Right lobe of liver (tissue), 4 donors: ENCODE data around the gene ACAP3.

Source experiments
- CTCF ChIP-seq, 4 donors: fragments of 200-600 bp in 3 of 4; fragments of 450-650 bp in 1 of 4; IDR thresholded peaks; one replicate each; pipeline versions ENCODE4 v1.5.1 to v1.8.0; 2016 to 2022; ENCODE audit warnings: antibody characterized with exemption in 4 of 4, mild to moderate bottlenecking in 2 of 4
- POLR2A ChIP-seq: fragments of 450-650 bp; IDR thresholded peaks from one replicate; pipeline ENCODE4 v1.6.1; 2017; ENCODE audit warnings: antibody characterized with exemption, mild to moderate bottlenecking
- donor health status: DM: no; HTN: no; CAD: no.
- donor health status: DM: no; HTN: no; CAD: no.
- donor health status: DM: no; HTN: yes; CAD: no.

- no peak for TF ChIP-seq CTCF (IDR thresholded peaks at IDR 0.05)
- TF ChIP-seq POLR2A: no peak
These were observed 24.5 kb upstream of the ACAP3 start for GRCh38 chr1:1332031-1332755.
